ENCODE results near the gene SLC9B1. TPM values are rescaled to one million over a fixed set of nuclear protein-coding genes. Genes with fewer than 3 reads are reported as not detected.
A peak's percentile ranks its signal among the peaks of the same experiment; 100 is the strongest.
"Not testable (repeated sequence)": the region's sequence is repeated elsewhere in the genome, so short reads cannot be mapped to it uniquely, and the experiment has no call there.

The SLC9B1 gene
- total and polyA plus RNA-seq, 8 donors, result 0.52 to 4.7 (median 3.2) TPM

GRCh38 chr4:102883278-102883677 lies 136.2 kb downstream of the SLC9B1 start:
- no peaks in the 10 kb centered on the region for H3K27me3 ChIP-seq
- no peak overlapping the region for H3K27ac ChIP-seq
- no peak for DNase-seq
- no peak for ATAC-seq
- intact Hi-C loops (cut with DNase I), result no loop called here
- no peaks in the 10 kb centered on the region for H3K4me1 ChIP-seq
- no peaks in the 10 kb centered on the region for H3K9me3 ChIP-seq
- TF ChIP-seq, protein P1, sequence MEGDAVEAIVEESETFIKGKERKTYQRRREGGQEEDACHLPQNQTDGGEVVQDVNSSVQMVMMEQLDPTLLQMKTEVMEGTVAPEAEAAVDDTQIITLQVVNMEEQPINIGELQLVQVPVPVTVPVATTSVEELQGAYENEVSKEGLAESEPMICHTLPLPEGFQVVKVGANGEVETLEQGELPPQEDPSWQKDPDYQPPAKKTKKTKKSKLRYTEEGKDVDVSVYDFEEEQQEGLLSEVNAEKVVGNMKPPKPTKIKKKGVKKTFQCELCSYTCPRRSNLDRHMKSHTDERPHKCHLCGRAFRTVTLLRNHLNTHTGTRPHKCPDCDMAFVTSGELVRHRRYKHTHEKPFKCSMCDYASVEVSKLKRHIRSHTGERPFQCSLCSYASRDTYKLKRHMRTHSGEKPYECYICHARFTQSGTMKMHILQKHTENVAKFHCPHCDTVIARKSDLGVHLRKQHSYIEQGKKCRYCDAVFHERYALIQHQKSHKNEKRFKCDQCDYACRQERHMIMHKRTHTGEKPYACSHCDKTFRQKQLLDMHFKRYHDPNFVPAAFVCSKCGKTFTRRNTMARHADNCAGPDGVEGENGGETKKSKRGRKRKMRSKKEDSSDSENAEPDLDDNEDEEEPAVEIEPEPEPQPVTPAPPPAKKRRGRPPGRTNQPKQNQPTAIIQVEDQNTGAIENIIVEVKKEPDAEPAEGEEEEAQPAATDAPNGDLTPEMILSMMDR (IDR thresholded peaks at IDR 0.05), result no peak
- H3K4me3 ChIP-seq, result no peak overlapping the region
- H3K36me3 ChIP-seq, result peaks cover 0 to 3% of the 10 kb centered on the region in 2 donors

- TF ChIP-seq, protein P1 (IDR thresholded peaks at IDR 0.05), result no peak
Measured at GRCh38 chr4:102881343-102881742, 138.2 kb downstream of the SLC9B1 start.

GRCh38 chr4:102878901-102879300 lies 140.6 kb downstream of the SLC9B1 start:
- TF ChIP-seq, protein P1 (IDR thresholded peaks at IDR 0.05), result no peak
- peak overlapping the region in 1 of 2 donors; percentile 33 for H3K27ac ChIP-seq
- no peaks in the 10 kb centered on the region for H3K4me1 ChIP-seq
- no peak overlapping the region for H3K4me3 ChIP-seq
- H3K36me3 ChIP-seq, result peaks cover 0 to 29% of the 10 kb centered on the region in 2 donors
- H3K9me3 ChIP-seq, result peaks cover 0 to 8% of the 10 kb centered on the region in 2 donors
- no peaks in the 10 kb centered on the region for H3K27me3 ChIP-seq
- intact Hi-C loops (cut with DNase I), result no loop called here
- ATAC-seq (no peak), DNase-seq (no peak)

More at GRCh38 chr4:102881343-102881742, 138.2 kb downstream of the SLC9B1 start:
- H3K27me3 ChIP-seq, result no peaks in the 10 kb centered on the region
- H3K27ac ChIP-seq, result no peak overlapping the region
- peaks cover 0 to 13% of the 10 kb centered on the region in 2 donors for H3K36me3 ChIP-seq
- peaks cover 0 to 8% of the 10 kb centered on the region in 2 donors for H3K9me3 ChIP-seq
- no peak overlapping the region for H3K4me3 ChIP-seq
- peak in 1 of 4 donors; percentile 5 for DNase-seq
- H3K4me1 ChIP-seq, result no peaks in the 10 kb centered on the region
- intact Hi-C loops (cut with DNase I), result no loop called here
- ATAC-seq, result no peak

DNA sequence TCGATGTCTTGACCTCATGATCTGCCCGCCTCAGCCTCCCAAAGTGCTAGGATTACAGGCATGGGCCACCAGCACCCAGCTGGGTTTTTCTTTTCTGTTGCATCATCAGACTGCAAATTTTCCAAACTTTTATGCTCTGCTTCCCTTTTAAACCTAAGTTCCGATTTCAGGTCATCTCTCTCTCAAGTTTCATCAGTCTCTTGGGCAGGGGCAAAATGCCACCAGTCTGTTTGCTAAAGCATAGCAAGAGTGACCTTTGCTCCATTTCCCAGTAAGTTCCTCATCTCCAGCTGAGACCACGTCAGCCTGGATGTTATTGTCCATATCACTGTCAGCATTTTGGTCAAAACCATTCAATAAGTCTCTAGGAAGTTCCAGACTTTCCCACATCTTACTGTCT lies 141.2 kb downstream of the SLC9B1 start:
- H3K27me3 ChIP-seq; H3K4me3 ChIP-seq; H3K9me3 ChIP-seq; intact Hi-C loops (cut with DNase I); H3K4me1 ChIP-seq: not testable (repeated sequence)
- H3K36me3 ChIP-seq, result peaks cover 0 to 29% of the 10 kb centered on the region in 2 donors
- ATAC-seq (peak; percentile 31), DNase-seq (peak in 2 of 4 donors; percentile 5 to 51)
- peak overlapping the region in 1 of 2 donors; percentile 40 for H3K27ac ChIP-seq

- intact Hi-C loops (cut with DNase I); H3K9me3 ChIP-seq: not testable (repeated sequence)
Measured at GRCh38 chr4:102877477-102878106, 141.9 kb downstream of the SLC9B1 start.

DNA sequence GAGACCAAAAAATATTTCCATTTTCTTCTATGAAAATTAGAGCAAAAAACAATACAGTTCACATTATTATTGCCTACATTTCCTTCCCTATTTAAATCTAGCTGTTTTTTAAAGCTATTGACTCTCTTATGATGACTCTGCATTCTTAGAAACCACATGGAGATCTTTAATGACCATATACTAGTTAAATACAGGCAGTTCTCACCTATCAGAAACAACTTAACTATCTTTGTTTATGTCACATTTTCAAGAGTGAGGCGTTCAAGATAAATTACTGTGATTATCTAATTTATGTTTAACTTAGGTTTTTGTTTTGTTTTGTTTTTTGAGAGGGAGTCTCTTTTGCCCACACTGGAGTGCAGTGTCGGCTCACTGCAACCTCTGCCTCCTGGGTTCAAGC lies 147.7 kb downstream of the SLC9B1 start:
- Histone ChIP-seq H3K9me3 (no peaks in the 10 kb centered on the region), H3K27ac (no peak overlapping the region), H3K36me3 (peaks cover 0 to 22% of the 10 kb centered on the region in 2 donors), H3K4me3 (no peak overlapping the region), H3K27me3 (no peaks in the 10 kb centered on the region), H3K4me1 (peaks cover 11 to 32% of the 10 kb centered on the region in 2 donors)
- TF ChIP-seq, protein P1 (IDR thresholded peaks at IDR 0.05), result no peak
- DNase-seq, result no peak
- ATAC-seq, result no peak
- intact Hi-C loops (cut with DNase I), result no loop called here

More at GRCh38 chr4:102877477-102878106, 141.9 kb downstream of the SLC9B1 start:
- not testable (repeated sequence) for DNase-seq, ATAC-seq, H3K4me3 ChIP-seq, H3K27me3 ChIP-seq, H3K4me1 ChIP-seq
- H3K36me3 ChIP-seq, result peaks cover 0 to 29% of the 10 kb centered on the region in 2 donors
- peak overlapping the region in 1 of 2 donors; percentile 40 for H3K27ac ChIP-seq
